Hepatic stellate cell (primary cell): ENCODE data around the gene ASCC2.

ENCODE experiments used
- DNase-seq: peaks from one replicate; pipeline ENCODE4 v3.0.0; 2011; ENCODE audit warnings: low spot score

The ASCC2 gene

GRCh38 chr22:29786031-29786430 lies 52.0 kb downstream of the ASCC2 start:
- no peak for DNase-seq

DNA sequence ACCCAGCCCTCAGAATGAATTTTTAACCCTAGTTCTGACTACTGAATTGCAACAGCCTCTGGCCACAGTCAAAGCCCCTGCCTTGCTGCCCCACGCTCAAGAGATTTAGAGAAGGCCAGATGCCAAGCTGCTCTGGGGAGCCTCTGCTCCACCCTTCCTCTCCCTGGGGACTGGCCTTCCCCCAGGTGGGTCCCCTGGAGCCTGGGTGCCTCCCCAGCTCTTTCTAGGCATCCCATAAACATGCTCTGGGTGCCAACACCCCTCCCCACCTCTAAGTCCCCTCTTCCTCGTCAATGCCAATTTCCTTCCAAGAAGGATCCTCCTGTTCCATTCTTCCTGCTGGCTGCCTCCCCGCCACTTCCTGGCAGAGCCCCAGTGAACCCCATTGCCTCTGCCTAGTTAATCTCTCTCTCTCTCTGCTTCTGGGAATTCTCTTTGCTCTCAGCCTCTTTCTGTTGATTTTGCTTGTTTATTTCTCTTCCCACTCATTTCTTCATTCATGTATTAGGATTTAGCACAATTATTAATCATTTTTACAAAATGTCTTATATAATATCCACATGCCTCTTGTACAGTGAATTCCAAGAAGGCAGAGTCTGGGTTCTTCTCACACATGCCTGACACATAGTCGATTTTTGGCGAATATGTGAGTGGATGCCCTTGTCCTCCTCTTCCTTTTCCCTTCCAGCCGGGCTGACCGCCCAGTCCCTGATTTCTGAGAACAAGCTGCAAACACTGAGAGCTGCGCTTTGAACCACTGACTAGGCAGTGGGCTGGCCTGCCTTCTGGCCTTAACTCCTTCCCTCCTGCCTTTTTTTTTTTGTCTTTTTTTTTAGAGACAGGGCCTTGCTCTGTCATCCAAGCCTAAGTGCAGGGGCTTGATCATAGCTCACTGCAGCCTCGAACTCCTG lies 53.4 kb downstream of the ASCC2 start:
- DNase-seq, result no peak

DNA sequence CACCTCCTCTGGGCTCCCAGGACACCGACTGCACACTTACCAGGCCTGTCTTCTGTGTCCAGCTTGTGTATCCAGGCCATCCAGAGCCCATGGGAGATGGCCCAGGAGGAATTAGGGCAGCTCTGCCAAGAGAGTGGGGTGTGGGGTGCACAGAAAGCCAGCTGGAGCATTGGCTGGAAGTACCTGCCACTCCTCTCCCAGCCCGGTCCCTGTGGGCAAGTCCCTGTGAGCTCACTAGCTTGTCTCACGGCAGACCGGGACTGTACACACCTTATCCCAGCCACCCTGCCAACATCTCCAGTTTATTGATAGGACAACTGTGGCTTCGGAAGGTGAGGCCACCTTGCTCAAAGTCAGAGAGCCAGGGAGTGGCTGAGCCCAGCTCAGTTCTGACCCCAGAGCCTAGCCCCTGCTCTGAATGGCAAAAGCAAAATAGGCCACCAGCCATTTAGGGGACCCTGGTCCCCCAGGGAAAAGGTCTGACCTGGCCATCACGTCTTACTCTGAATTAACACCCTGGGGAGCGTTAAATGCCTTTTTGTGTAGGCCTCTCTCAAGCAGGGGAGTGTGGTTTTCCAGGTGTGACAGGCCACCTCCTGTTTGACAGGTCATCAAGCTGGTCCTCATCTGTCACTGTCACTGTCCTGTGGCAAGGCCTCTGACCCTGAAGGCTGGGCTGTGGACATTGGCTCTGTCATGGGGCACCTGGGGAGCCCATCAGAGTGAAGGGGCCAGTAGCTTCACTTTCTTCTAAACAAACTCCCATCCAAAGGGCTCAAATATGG lies 55.8 kb downstream of the ASCC2 start:
- peak; percentile 76 for DNase-seq

DNA sequence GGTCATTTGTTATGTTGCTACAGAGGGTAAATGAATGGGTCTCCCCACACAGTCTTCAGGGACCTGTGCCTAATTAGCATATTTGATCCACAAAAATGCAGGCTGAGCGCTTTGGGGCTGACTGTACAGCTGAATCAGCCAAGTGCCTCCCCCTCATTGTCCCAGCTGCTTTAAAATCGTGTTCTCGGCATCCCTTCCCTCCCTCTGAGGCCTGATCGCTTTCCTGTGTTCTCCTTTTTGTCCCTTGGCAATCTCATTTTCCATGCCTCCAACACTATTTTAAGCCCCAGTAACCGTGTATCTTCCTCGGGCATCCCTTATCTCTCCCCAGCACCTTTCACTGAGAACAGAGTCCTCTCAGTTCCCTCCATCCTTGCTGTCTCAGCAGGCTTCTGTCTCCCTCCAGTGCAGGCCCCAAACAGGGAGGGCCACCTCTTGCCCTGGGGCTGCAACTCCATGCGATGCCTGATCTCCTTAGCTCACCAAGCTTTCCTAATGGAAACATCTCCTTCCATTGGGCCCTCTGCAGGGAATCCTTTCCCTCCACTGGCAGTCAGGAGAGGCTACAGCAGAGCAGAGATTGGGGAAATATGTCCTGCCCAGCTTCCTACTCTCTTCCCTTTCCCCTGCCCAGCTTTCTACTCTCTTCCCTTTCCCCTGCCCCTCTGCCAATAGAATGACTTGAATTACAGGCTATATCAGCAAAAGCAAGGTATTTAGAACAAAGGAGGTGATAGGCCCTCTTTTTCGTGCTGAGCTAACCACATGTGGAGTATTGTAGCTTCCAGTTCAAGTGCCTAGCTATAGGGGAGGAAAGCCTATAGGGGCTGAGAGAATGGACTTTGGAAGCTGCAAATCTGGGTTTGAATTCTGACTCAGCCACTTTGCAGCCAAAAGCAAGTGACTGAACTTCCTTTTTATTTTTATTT lies 57.1 kb downstream of the ASCC2 start:
- peak; percentile 86 for DNase-seq

GRCh38 chr22:29780220-29780619 lies 57.9 kb downstream of the ASCC2 start:
- no peak for DNase-seq

- no peak for DNase-seq
Measured at GRCh38 chr22:29773233-29773632, 64.8 kb downstream of the ASCC2 start.

DNA sequence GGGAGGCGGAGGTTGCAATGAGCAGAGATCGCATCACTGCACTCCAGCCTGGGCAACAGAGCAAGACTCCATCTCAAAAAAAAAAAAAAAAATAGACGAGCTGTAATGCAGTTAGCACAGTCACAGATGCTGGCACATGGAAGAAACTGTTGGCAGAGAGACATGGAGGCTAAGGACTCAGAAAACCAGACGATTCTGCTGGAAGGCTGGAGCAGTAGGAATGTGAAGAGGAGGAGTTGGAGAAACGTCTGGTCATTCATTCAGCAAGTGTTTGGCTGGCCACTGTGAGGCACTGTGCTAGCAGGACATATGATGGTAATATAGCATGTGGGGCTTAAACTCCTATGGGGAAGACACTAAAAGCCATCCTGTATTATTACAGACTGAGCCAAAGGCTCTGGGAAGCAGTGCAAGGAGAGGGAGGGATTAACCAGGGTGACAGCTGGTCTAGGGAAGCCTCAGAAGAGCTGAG lies 65.9 kb downstream of the ASCC2 start:
- DNase-seq, result peak; percentile 62

DNA sequence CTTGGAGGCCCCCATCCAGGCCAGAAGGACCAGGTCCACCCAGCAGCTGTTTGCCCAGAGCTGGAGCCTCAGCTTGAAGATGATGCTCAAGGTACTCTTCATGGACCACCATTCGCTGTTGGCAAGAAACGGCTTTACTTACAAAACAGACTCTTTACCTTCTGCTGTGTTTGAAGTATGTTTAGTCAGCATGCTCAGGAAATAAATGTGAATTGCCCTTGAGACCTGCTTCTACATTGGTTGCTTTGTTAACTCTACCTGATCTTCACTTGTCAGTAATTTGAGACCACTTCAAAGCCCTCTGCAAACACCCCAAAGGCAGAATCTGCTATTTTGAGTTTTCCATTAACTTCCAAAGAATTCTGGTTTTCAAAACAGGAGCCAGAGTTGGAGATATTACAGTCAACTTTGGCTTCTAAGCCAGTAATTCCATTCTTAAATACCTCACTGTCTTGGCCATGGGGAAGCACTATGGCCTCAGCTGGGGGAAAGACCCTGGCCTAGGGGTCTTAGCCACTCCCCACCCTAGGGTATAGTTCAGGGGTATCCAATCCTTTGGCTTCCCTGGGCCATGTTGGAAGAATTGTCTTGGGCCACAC lies 68.3 kb downstream of the ASCC2 start:
- DNase-seq, result no peak

GRCh38 chr22:29768052-29768693 lies 69.9 kb downstream of the ASCC2 start:
- DNase-seq, result no peak

- peak; percentile 95 for DNase-seq
Measured at GRCh38 chr22:29767171-29768051, 70.7 kb downstream of the ASCC2 start, which contains the start of gene UQCR10. Gene UQCR10, plus strand, starts transcription at chr22:29767369. Its CDS starts 30 bp downstream, at chr22:29767399.

DNA sequence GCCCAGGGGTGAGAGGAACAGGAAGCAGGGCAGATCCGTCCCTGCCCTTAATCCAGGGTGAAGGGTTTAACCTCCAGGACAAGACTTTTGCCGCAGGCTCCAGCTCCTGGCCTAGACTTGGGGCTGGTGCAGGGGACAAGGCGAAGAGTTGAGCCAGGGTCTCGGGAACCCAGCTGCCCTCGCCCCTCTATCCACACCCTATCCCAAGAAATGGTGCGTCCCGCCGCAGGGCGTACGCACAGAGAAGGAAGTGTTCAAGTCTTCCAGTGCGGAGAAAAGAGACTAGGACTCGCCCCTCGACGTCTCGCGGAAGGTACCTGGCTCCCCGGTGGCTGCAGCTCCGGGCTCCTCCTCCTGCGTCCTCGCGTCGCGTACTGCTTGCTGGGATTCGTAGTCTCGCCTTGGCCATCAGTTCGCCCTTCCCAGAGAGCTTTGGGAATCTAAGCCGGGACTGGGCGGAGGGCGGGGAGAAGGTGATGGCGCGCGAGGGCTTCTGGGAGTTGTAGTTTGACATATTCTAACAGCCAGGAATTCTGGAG lies 71.4 kb downstream of the ASCC2 start, which contains the start of gene ZMAT5:
Gene ZMAT5 (minus strand): TSS at position 376 of the 539 bp plus-strand sequence. CDS start 18,463 bp downstream, outside the sequence.
- peak; percentile 99 for DNase-seq

DNA sequence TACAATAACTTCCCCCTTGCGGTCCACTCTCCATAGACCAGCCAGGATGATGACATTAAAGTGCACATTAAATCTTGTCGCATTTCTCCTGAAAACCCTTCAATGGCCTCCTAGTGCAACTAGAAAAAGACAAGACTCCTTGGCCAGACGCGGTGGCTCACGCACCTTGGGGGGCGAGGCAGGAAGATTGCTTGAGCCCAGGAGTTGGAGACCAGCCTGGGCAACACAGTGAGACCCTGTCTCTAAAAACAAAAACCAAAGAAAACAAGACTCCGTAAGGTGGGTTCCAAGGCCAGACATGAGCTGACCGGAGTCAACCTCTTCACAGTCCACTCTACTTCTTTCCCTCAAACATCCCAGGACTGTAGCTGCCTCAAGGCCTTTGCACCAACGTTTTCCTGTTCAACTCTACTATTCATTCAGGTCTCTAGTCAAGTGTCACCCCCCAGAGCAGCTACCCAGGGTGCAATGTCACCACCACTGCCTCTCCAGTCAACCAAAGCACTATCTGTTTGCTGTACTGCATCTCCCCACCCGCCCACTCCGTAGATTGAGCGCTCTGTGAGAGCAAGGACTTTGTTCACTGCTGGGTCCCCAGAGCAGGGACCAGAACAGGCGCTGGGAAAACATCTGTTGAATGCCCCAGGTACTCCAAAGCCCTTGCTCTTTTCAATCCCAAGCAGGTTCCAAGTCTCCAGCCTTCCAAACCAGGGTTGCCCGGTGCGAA lies 72.0 kb downstream of the ASCC2 start:
- DNase-seq, result no peak

DNA sequence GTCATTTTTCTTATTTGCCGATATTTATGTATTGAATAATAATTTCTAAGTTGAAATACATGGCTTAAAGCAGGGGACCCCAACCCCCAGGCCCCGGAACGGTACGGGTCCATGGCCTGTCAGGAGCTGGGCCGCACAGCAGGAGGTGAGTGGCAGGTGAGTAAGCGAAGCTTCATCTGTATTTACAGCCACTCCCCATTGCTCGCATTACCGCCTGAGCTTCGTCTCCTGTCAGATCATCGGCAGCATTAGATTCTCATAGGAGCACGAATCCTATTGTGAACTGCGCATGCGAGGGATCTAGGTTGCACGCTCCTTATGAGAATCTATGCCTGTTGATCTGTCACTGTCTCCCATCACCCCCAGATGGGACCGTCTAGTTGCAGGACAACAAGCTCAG lies 75.8 kb downstream of the ASCC2 start:
- no peak for DNase-seq

DNA sequence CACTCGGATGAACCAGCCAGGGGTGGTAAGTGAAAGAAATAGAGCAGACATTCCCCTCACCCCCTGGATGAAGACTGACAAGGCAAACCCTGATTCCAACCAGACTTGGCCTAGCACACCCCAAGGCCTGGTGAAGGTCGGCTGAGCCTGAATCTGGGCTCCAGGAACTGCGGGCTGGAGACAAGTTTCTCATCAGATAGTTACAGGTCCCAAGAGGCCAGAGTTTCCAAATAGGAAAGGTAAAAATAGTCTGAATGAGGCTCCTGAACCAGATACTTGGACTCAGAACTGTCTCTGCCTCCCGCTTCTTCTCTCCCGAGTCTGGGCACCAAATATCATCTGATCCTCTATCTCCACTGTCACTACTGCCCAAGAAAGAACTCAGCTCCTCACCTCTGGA lies 79.1 kb downstream of the ASCC2 start:
- no peak for DNase-seq

GRCh38 chr22:29758068-29758622 lies 79.9 kb downstream of the ASCC2 start:
- no peak for DNase-seq

- no peak for DNase-seq
Measured at GRCh38 chr22:29757096-29757495, 81.0 kb downstream of the ASCC2 start.

- no peak for DNase-seq
Measured at GRCh38 chr22:29756341-29756740, 81.7 kb downstream of the ASCC2 start.

DNA sequence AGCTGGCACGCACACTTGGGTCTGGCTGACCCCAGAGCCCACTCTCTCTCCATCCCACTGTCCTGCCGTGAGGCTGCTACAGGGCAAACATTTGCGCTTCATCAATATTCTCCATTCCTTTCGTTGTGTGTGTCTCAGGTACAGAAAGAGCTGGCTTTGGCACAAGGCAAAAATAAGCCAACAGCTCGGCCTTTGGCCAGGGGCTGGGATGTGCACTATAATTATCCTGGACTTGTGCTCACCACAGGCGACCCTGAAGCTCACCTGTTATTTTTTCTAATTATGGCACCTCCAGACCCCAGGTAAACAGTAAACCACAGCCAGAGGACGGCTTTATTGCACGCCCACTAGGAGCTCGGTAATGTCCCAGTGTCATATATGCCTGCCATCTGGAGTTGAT lies 82.2 kb downstream of the ASCC2 start:
- no peak for DNase-seq
